ENCODE results near the gene SRRM5.
"Not testable (repeated sequence)": the region's sequence is repeated elsewhere in the genome, so short reads cannot be mapped to it uniquely, and the experiment has no call there.

Gene SRRM5

DNA sequence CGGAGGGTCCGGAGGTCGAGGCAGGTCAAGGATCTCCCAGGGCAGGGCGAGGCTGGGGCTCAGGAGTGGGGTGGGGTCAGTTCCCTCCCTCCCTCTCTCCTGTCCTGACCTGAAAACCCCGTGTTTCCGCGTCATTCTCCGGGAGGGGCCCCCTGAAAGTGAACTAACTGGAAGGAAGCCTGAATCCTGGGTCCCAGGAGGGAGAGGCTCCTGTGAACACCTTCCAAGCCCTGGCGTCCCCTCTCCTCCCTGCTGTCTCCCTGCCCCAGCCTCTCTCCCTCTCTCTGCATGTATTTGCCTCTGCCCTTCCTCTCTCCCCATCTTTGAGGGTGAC lies 28.5 kb downstream of the SRRM5 start:
- Histone ChIP-seq H3K9ac (ENCODE audit: low read length) (no peak overlapping the region), H3K27ac (ENCODE audit: low read depth, low read length) (no peak overlapping the region), H3K4me1 (ENCODE audit: control insufficient read depth, insufficient read depth, low read length) (peaks cover 16% of the 10 kb centered on the region), H3K36me3 (ENCODE audit: control insufficient read depth, insufficient read depth, low read length) (no peaks in the 10 kb centered on the region), H3K27me3 (ENCODE audit: control insufficient read depth, insufficient read depth, low read length) (peaks cover 61% of the 10 kb centered on the region), H3K9me3 (ENCODE audit: control insufficient read depth, insufficient read depth, low read depth, low read length) (no peaks in the 10 kb centered on the region), H3K4me3 (ENCODE audit: low read depth, low read length) (peak overlapping the region; percentile 89)

DNA sequence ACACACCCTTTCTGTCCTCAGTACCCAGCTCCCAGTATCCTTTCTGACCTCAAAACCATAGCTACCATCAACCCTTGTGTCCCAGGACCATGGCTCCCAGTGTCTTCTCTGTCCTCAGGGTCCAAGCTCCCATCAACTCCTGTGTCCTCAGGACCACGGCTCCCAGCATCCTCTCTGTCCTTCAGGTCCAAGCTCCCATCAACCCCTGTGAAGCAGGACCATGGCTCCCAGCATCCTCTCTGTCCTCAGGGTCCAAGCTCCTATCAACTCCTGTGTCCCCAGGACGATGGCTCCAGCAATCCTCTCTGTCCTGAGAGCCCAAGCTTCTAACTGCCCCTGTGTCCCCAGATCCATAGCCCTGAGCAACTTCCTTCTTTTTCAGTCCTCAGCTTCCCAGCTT lies 29.4 kb downstream of the SRRM5 start:
- Histone ChIP-seq H3K9ac (ENCODE audit: low read length) (no peak overlapping the region), H3K4me3 (ENCODE audit: low read depth, low read length) (no peak overlapping the region), H3K4me1 (ENCODE audit: control insufficient read depth, insufficient read depth, low read length) (peaks cover 11% of the 10 kb centered on the region), H3K9me3 (ENCODE audit: control insufficient read depth, insufficient read depth, low read depth, low read length) (no peaks in the 10 kb centered on the region), H3K27me3 (ENCODE audit: control insufficient read depth, insufficient read depth, low read length) (peaks cover 56% of the 10 kb centered on the region), H3K27ac (ENCODE audit: low read depth, low read length) (no peak overlapping the region), H3K36me3 (ENCODE audit: control insufficient read depth, insufficient read depth, low read length) (no peaks in the 10 kb centered on the region)

DNA sequence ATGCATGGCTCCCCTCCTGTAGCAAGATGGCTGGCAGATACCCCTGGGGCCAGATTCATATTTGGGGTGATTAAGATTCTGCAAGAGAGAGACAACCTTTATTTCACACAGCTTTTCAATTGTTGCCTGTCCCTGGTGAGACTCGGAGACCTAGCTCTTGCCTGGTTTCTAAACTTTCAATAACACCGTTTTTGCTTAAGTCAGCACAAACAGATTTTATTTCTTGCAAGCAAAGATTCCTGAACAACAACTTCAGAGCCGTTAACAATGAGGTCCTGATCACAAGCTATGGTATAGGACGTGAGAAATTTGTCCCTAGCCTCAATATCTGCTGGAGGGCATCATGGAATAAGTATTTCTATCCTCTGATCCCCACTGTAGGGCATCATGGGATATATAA lies 30.6 kb downstream of the SRRM5 start:
- H3K4me1 ChIP-seq (ENCODE audit: control insufficient read depth, insufficient read depth, low read length) = peaks cover 10% of the 10 kb centered on the region; the same call in 1 of the 2 replicates
- peaks cover 46% of the 10 kb centered on the region for H3K27me3 ChIP-seq (ENCODE audit: control insufficient read depth, insufficient read depth, low read length)
- no peak overlapping the region for H3K27ac ChIP-seq (ENCODE audit: low read depth, low read length)
- H3K4me3 ChIP-seq (ENCODE audit: low read depth, low read length) = no peak overlapping the region
- H3K9ac ChIP-seq (ENCODE audit: low read length) = no peak overlapping the region
- H3K9me3 ChIP-seq (ENCODE audit: control insufficient read depth, insufficient read depth, low read depth, low read length) = 0 out of 2 replicates have a peak, but pooled peaks cover 5% of the 10 kb centered on the region
- peaks cover 3% of the 10 kb centered on the region; the same call in 1 of the 2 replicates for H3K36me3 ChIP-seq (ENCODE audit: control insufficient read depth, insufficient read depth, low read length)

DNA sequence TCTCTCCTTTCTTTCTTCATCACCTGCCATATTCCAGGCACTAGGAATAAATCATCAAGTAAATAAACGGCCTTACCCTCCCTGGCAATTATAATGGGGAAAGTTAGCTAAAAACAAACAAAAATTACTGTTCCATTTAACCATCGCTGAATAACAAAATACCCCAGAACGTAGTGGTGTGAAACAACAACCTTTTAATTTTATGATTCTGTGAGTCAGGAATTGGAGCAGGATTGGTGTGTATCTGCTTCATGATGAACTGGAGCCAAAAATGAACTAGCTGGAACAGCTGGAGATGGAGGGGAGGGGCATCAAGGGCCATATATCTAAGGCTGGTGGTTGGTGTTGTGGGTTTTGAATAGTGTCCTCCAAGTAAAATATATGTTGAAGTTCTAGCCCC lies 31.4 kb downstream of the SRRM5 start:
- Histone ChIP-seq H3K4me1 (ENCODE audit: control insufficient read depth, insufficient read depth, low read length) (peaks cover 10% of the 10 kb centered on the region; the same call in 1 of the 2 replicates), H3K27me3 (ENCODE audit: control insufficient read depth, insufficient read depth, low read length) (peaks cover 38% of the 10 kb centered on the region), H3K4me3 (ENCODE audit: low read depth, low read length) (no peak overlapping the region), H3K9ac (ENCODE audit: low read length) (no peak overlapping the region), H3K9me3 (ENCODE audit: control insufficient read depth, insufficient read depth, low read depth, low read length) (0 out of 2 replicates have a peak, but pooled peaks cover 5% of the 10 kb centered on the region), H3K27ac (ENCODE audit: low read depth, low read length) (no peak overlapping the region), H3K36me3 (ENCODE audit: control insufficient read depth, insufficient read depth, low read length) (peaks cover 5% of the 10 kb centered on the region; the same call in 1 of the 2 replicates)

DNA sequence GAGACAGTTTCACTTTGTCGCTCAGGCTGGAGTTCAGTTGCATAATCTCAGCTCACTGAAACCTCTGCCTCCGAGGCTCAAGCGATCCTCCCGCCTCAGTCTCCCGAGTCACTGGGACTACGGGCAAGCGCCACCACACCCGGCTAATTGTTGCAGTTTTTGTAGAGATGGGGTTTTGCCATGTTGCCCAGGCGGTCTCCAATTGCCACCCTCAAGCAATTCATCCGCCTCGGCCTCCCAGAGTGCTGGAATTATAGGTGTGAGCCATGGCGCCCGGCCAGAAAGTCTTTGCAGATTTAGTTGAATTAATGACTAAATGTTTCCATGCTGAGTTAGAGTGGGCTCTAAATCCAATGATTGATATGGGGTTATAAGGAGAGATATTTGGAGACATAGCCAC lies 32.3 kb downstream of the SRRM5 start:
- Histone ChIP-seq H3K4me1 (ENCODE audit: control insufficient read depth, insufficient read depth, low read length) (peaks cover 1% of the 10 kb centered on the region; the same call in 1 of the 2 replicates), H3K27me3 (ENCODE audit: control insufficient read depth, insufficient read depth, low read length) (peaks cover 30% of the 10 kb centered on the region), H3K4me3 (ENCODE audit: low read depth, low read length) (no peak overlapping the region), H3K9ac (ENCODE audit: low read length) (no peak overlapping the region), H3K36me3 (ENCODE audit: control insufficient read depth, insufficient read depth, low read length) (peaks cover 14% of the 10 kb centered on the region), H3K9me3 (ENCODE audit: control insufficient read depth, insufficient read depth, low read depth, low read length) (0 out of 2 replicates have a peak, but pooled peaks cover 5% of the 10 kb centered on the region), H3K27ac (ENCODE audit: low read depth, low read length) (no peak overlapping the region)

DNA sequence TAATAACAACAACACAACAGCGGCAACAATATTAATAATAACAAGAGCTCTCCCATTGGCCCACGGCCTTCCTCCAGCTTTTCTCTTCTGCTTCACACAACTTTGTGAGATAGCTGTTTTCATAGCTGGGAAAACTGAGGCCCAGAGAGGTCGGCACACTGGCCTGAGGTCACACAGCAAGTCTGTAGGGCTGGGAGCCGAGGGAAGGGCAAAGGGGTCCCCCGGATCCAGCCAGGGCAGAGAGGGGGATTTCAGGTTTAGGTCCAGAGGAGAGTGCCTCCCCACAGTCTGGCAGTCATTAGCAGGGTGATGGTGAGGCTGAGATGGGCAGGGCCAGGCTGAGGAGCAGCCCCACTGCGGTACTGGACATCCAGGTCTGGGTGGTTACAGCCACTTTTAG lies 36.7 kb downstream of the SRRM5 start:
- H3K4me1 ChIP-seq (ENCODE audit: control insufficient read depth, insufficient read depth, low read length) = peaks cover 3% of the 10 kb centered on the region; the same call in 1 of the 2 replicates
- no peak overlapping the region for H3K4me3 ChIP-seq (ENCODE audit: low read depth, low read length)
- 0 out of 2 replicates have a peak, but pooled peaks cover 5% of the 10 kb centered on the region for H3K9me3 ChIP-seq (ENCODE audit: control insufficient read depth, insufficient read depth, low read depth, low read length)
- H3K36me3 ChIP-seq (ENCODE audit: control insufficient read depth, insufficient read depth, low read length) = peaks cover 23% of the 10 kb centered on the region
- no peak overlapping the region for H3K9ac ChIP-seq (ENCODE audit: low read length)
- H3K27ac ChIP-seq (ENCODE audit: low read depth, low read length) = no peak overlapping the region
- no peaks in the 10 kb centered on the region for H3K27me3 ChIP-seq (ENCODE audit: control insufficient read depth, insufficient read depth, low read length)

DNA sequence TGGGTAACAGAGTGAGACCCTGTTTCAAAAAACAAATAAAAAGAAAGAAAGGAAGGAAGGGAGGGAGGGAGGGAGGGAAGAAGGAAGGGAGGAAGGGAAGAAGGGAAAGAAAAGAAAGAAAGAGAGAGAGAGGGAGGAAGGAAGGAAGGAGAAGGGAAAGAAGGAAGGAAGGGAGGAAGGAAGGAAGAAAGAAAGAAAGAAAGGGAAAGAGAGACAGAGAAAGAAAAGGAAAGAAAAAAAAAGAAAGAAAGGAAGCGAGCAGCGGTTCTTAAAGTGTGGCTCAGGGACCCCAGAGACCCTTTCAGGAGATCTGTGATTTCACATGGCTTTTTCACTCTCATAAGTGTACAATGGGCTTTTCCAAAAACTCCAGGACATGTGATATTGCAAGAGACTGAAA lies 37.6 kb downstream of the SRRM5 start:
- Histone ChIP-seq H3K36me3 (ENCODE audit: control insufficient read depth, insufficient read depth, low read length) (peaks cover 28% of the 10 kb centered on the region), H3K4me1 (ENCODE audit: control insufficient read depth, insufficient read depth, low read length) (peaks cover 3% of the 10 kb centered on the region; the same call in 1 of the 2 replicates), H3K27ac (ENCODE audit: low read depth, low read length) (no peak overlapping the region), H3K9me3 (ENCODE audit: control insufficient read depth, insufficient read depth, low read depth, low read length) (0 out of 2 replicates have a peak, but pooled peaks cover 5% of the 10 kb centered on the region), H3K9ac (ENCODE audit: low read length) (no peak overlapping the region), H3K27me3 (ENCODE audit: control insufficient read depth, insufficient read depth, low read length) (no peaks in the 10 kb centered on the region), H3K4me3 (ENCODE audit: low read depth, low read length) (no peak overlapping the region)

DNA sequence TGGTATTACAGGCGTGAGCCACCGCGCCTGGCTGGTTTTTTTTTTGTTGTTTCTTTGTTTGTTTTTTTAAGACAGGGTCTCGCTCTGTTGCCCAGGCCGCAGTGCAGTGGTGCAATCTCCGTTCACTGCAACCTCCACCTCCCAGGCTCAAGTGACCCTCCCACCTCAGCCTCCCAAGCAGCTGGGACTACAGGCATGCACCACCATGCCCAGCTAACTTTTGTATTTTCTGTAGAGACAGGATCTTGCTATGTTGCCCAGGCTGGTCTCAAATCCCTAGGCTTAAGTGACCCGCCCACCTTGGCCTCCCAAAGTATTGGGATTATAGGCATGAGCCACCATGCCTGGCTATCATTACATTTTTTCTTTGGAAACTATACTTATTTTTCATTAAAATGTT lies 38.4 kb downstream of the SRRM5 start:
- H3K27me3 ChIP-seq (ENCODE audit: control insufficient read depth, insufficient read depth, low read length); H3K9ac ChIP-seq (ENCODE audit: low read length): not testable (repeated sequence)
- peaks cover 33% of the 10 kb centered on the region for H3K36me3 ChIP-seq (ENCODE audit: control insufficient read depth, insufficient read depth, low read length)

DNA sequence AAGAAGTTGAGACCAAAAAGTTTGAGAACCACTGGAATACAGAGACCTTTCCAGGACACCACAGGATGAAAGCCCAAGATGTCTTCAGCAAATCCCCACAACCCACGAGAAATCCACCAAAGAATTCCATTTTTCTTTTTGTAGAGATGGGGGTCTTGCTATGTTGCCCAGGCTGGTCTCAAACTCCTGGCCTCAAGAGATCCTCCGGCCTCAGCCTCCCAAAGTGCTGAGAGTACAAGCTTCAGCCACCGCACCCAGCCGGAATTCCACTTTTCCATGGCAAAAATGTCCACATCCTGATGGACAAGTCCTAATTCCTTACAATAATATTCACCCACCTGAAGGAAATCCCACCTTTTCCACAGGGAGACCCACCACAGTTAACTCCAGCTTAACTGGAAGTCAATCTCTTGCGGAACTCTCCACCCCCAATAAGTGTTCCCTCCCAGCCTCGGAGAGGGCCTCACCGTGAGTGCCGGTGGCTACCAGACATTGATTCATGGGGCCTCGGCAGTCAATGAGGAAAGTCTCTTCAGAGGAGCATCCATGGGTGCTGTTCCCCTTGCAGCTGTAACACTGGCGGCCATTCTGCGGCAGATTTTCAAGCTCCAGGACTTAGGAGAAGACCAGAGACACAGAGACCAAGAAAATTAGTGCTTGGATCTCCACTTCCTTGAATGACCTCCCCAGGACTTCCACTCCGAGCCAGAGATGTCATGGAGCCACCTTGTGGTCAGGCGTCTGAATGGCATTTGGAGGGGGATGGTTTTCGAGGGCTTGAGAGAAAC lies 40.1 kb downstream of the SRRM5 start:
- H3K9me3 ChIP-seq (ENCODE audit: control insufficient read depth, insufficient read depth, low read depth, low read length) = 0 out of 2 replicates have a peak, but pooled peaks cover 5% of the 10 kb centered on the region
- no peak overlapping the region for H3K4me3 ChIP-seq (ENCODE audit: low read depth, low read length)
- H3K9ac ChIP-seq (ENCODE audit: low read length) = no peak overlapping the region
- H3K27ac ChIP-seq (ENCODE audit: low read depth, low read length) = no peak overlapping the region
- H3K4me1 ChIP-seq (ENCODE audit: control insufficient read depth, insufficient read depth, low read length) = peaks cover 3% of the 10 kb centered on the region; the same call in 1 of the 2 replicates
- H3K36me3 ChIP-seq (ENCODE audit: control insufficient read depth, insufficient read depth, low read length) = peaks cover 42% of the 10 kb centered on the region
- H3K27me3 ChIP-seq (ENCODE audit: control insufficient read depth, insufficient read depth, low read length) = no peaks in the 10 kb centered on the region

More for the DNA sequence above, 38.4 kb downstream of the SRRM5 start:
- not testable (repeated sequence) for H3K4me1 ChIP-seq (ENCODE audit: control insufficient read depth, insufficient read depth, low read length); H3K4me3 ChIP-seq (ENCODE audit: low read depth, low read length); H3K27ac ChIP-seq (ENCODE audit: low read depth, low read length); H3K9me3 ChIP-seq (ENCODE audit: control insufficient read depth, insufficient read depth, low read depth, low read length)

DNA sequence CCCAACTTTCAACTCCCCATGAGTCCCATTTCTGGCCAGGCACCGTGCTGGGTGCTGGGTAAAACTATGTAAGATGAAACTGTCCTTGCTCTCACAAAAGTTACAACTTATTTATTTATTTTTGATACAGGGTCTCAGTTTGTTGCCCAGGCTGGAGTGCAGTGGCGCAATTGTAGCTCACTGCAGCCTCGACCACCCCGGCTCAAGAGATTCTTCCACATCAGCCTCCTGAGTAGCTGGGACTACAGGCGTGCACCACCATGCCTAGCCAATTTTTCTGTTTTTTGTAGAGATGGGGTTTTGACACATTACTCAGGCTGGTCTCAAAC lies 40.6 kb downstream of the SRRM5 start:
- H3K4me1 ChIP-seq (ENCODE audit: control insufficient read depth, insufficient read depth, low read length) = peaks cover 3% of the 10 kb centered on the region; the same call in 1 of the 2 replicates
- no peaks in the 10 kb centered on the region for H3K9me3 ChIP-seq (ENCODE audit: control insufficient read depth, insufficient read depth, low read depth, low read length)
- H3K27ac ChIP-seq (ENCODE audit: low read depth, low read length) = no peak overlapping the region
- H3K27me3 ChIP-seq (ENCODE audit: control insufficient read depth, insufficient read depth, low read length) = no peaks in the 10 kb centered on the region
- H3K4me3 ChIP-seq (ENCODE audit: low read depth, low read length) = no peak overlapping the region
- peaks cover 40% of the 10 kb centered on the region for H3K36me3 ChIP-seq (ENCODE audit: control insufficient read depth, insufficient read depth, low read length)
- H3K9ac ChIP-seq (ENCODE audit: low read length) = no peak overlapping the region

DNA sequence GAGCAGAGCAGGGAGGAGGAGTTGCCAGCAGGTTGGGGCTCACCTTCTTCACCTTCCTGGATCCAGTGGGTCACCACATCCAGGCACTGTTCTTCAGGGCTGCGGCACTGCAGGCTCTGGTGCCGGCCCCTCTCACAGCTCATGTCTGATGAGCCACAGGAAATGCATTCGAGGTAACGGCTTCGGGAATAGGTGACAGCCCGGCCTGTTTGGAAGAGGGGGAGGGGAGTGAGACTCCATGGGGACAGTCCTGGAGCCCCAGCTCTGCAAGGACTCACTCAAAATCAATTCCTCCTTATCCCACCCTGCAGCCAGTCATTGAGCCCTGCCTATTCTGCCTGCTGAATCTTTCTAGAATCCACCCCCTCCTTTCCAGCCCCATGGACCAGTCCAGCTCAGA lies 44.5 kb downstream of the SRRM5 start:
- peaks cover 35% of the 10 kb centered on the region for H3K36me3 ChIP-seq (ENCODE audit: control insufficient read depth, insufficient read depth, low read length)
- H3K27me3 ChIP-seq (ENCODE audit: control insufficient read depth, insufficient read depth, low read length) = no peaks in the 10 kb centered on the region

More for the DNA sequence above, 44.5 kb downstream of the SRRM5 start:
- Histone ChIP-seq H3K9ac (ENCODE audit: low read length) (no peak overlapping the region), H3K4me3 (ENCODE audit: low read depth, low read length) (no peak overlapping the region), H3K4me1 (ENCODE audit: control insufficient read depth, insufficient read depth, low read length) (peaks cover 3% of the 10 kb centered on the region; the same call in 1 of the 2 replicates), H3K27ac (ENCODE audit: low read depth, low read length) (no peak overlapping the region), H3K9me3 (ENCODE audit: control insufficient read depth, insufficient read depth, low read depth, low read length) (no peaks in the 10 kb centered on the region)

Measured in HUES6 (cell line).